K562 (cell line): ENCODE data around the gene ATP4B.

Experiments
- CREB1 ChIP-seq, 2 experiments: sonication (generic) in 1 of 2; formaldehyde crosslinking in 1 of 2; IDR thresholded peaks; 2 replicates each; pipeline versions ENCODE4 v1.6.1 to v1.8.0; 2012 to 2022; ENCODE audit warnings: inconsistent platforms in 1 of 2, mild to moderate bottlenecking in 1 of 2, missing genetic modification reagents in 1 of 2, moderate library complexity in 1 of 2
- CTBP1 ChIP-seq: fragments of 450-650 bp; IDR thresholded peaks from 2 replicates; pipeline ENCODE4 v1.6.1; 2016; ENCODE audit warnings: borderline replicate concordance
- ERF ChIP-seq: fragments of 450-650 bp; formaldehyde crosslinking; IDR thresholded peaks from 2 replicates; pipeline ENCODE4 v1.4.0; 2020; ENCODE audit warnings: mild to moderate bottlenecking, mixed read lengths
- MAZ ChIP-seq, 2 experiments: fragments of 450-650 bp in 1 of 2; sonication (generic) in 1 of 2; formaldehyde crosslinking; IDR thresholded peaks in 1 of 2; conservative IDR thresholded peaks in 1 of 2; 2 replicates each; pipeline versions ENCODE4 v1.4.0 to v1.5.0; 2020; ENCODE audit warnings: mild to moderate bottlenecking in 1 of 2, missing genetic modification reagents in 1 of 2
- POLR2A ChIP-seq: fragments of 450-650 bp; conservative IDR thresholded peaks from 2 replicates; pipeline ENCODE4 v1.6.1; 2016
- ZKSCAN3 ChIP-seq: fragments of 250-450 bp; sonication (Bioruptor Pico); IDR thresholded peaks from 2 replicates; pipeline ENCODE4 v1.4.0; 2020

DNA sequence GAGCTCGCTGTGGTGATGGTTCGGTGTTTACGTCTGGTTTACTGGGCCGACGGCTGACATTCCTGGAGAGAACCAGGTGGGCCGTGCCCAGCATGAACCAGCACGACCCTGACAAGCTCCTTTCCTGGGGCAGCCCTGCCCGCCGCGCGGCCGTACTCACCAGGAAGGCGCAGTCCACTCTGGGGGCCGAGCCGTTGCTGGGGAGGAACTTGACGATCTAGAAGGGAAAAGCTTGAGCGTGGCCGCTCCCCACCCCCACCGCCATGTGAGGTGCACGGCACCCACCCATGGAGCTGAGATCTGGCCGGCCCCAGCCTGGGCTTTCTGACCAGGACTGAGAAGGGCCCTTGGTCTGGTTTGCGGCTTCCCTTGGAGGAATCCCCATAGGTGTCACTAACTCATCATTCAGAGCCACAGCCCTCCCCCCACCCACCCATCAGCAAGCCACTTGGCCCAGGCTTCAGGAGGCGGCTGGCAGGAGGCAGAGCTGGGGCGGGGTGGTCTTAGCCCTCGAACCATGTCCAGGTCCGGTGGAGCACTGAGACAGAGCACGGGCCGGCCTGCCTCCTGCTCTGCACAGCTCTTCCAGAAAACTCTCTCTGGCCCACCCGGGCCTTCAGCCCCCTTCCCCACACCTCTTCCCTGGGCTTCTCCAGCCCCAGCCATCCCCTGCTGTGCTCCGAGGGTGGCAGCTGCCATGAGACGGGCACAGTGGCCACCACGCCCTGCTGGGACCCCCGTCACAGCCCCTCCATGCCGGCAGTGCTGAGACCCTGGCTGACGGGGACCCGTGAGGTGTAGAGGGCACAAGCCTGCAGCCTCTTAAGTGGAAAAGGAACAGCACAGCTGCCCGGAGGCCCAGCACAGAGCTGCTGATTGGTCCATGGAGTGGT lies 6.2 kb downstream of the ATP4B start:
- TF ChIP-seq ZKSCAN3 (CRISPR knock-in tag) (no peak), CTBP1 (no peak), CREB1 (IDR thresholded peaks at IDR 0.05) (no peak), CREB1 (CRISPR knock-in tag; IDR thresholded peaks at IDR 0.05) (no peak), POLR2A (no peak), MAZ (CRISPR knock-in tag; conservative IDR thresholded peaks at IDR 0.05 in 1 of 2, IDR thresholded peaks at IDR 0.05 in 1 of 2) (no peak), ERF (CRISPR knock-in tag) (no peak)
